GM19035 (cell line): Measurements from ENCODE around the gene RSAD2.

Experiments
- ATAC-seq: cut with Tn5 transposase; IDR thresholded peaks from one replicate; pipeline ENCODE4 v1.9.1; 2021; ENCODE audit not compliant: unreplicated experiment

The RSAD2 gene

DNA sequence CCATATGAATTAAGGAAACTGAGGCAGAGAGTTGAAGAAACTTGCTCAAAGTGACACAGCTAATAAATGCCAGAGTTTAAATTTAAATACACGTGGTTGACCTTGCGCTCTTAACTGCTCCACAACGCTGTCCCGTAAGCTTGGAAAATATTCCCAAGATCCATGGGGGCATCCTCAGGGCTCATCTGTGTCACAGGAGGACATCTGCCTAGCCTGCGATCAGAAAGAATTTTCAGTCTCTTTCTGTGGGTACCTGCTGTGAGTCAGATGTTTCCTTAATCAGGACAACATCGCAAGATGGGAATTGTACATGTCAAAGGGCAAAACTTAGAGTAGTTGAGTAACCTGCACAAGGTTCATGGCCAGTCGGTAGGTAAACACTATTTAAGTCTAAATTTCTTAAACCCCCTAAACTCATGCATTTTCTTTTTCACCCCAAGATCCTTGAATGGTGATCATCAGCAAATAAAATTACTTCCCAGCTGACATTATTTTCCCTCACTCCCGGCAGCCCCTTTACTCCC is 13.3 kb upstream of the RSAD2 start:
- ATAC-seq, result no peak

DNA sequence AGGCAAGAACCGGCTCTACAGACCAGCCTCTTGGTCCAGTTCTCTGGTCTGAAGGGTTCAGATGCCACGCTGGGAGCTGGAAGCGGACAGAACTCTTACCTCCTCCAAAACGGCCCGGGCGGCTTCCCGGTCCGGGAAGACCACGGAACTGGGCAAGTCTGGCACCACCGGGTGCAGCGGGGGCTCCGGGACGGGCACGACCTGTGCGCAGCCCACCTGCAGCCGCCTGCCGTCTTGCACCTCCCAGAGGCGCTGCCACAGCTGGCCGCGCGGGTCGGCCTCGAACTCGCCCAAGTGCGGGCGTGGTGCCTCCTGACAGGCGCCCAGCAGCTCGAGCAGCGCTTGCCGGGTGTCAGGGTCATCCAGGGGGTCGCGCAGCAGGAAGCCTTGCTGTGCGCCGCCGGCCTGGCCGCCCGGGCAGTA is 12.6 kb upstream of the RSAD2 start:
- ATAC-seq, result peak; percentile 24

DNA sequence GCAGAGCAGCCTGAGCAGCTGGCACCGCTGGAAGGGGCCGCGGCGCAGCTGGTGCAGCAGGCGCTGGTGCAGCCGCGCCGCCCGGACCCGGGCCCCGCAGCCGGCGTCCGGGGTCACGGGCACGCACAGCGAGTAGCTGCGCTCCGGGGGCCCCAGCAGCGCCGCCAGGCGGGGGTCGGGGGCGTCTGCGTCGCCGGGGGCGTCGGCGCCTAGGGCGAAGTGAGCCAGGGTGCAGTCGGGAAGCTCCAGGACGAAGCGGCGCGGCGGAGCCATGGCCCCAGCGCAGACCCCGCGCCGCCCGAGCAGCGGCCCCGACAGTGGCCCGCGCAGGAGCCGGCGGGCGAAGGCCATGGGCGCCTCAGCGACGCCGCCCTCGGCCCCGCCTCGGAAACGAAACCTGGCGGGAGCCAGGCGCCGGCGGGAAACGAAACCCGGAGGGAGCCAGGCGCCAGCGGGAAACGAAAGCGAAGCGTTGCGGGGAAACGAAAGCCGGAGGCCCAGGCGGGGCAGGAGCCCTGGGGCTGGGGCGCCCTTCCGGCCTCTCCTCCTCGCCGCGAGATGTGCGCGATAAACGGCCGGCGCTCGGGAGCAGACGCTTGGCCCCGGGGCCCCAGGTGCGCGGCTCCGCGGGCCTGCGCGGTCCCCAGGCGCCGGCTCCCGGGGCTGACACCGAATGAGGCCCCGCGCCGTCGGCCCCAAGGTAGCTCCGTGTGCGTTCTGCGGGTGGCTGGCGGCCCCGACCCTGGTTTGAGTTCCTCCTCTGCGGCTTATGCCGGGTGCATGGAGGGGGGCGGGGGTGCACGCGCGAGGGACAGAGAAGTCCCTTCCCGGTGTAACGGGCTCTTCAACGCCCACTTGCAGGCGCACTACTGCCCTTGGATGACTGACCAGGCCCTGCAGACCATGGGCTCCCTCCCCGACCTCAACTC is 12.0 kb upstream of the RSAD2 start, which contains the start of gene CMPK2:
CMPK2 (minus strand) TSS at position 562 of the 929 bp plus-strand sequence; CDS start at position 351, 211 bp downstream.
- ATAC-seq, result peak; percentile 80

DNA sequence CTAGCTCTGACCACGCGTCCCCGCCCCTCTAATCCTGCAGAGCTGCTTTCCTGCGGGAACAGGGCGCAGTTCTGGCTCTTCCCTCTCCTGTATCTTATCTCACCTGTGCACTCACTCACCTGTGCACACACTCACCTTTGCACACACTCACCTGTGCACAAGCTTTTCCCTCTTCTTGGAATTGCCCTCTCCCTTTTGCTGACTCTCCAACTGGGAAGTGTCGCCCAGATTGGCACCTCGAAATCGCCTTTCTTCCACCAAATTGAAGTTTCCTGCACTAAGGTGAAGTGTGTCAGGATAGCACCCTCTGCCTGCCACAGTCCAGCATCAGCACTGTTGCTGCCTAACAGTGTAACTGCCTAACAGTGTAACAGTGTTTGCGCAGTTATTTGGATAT is 11.3 kb upstream of the RSAD2 start:
- ATAC-seq, result peak; percentile 27

DNA sequence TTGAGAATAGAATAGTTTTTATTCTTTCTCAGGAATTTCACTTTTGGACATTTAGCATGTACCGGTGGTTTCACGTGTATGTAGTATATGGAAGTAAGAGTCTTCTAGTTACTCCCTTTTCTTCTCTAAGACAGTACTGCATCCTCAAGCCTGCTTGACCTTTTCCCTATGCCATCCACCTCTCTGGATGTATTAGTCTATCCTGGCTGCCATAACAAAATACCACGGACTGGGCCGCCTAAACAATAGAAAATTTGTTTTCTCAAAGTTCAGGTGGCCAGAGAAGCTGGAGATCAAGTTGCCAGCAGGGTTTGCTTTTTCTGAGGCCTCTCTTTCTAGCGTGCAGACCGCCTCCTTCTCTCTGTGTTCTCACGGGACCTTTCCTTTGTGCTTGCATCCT is 10.6 kb upstream of the RSAD2 start:
- no peak for ATAC-seq

DNA sequence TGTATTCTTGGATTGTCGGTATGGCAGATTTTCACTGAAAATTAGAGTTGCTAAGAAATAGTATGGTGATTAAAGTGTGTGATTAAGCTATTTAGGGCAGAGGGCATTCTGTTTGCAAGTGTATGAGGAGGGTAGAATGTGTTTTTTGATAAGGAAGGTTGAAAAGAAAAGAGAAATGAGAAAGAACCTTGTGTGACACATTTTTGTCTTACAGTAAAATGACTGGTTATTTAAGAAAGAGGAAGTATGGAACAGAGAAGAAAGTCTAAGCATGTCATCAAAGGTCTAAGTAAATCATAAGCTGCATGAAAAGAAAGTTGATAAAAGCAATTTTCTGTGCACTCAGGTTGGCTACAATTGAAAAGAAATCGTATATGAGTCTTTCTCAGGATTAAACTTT is 5.2 kb upstream of the RSAD2 start:
- no peak for ATAC-seq

DNA sequence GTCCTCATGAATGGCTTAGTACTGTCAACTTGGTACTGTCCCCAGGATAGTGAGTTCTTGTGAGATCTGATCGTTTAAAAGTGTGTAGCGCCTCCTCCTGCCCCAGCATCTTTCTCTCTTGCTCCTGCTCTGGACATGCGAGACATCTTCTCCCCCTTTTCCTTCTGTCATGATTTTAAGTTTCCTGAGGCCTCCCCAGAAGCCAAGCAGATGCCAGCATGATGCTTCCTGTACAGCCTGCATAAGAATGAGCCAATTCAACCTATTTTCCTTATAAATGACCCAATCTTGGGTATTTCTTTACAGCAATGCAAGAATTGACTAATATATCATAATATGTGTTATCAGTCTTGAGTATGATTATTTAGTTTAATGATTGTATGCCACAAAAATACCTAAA is 3.5 kb upstream of the RSAD2 start:
- ATAC-seq, result no peak

DNA sequence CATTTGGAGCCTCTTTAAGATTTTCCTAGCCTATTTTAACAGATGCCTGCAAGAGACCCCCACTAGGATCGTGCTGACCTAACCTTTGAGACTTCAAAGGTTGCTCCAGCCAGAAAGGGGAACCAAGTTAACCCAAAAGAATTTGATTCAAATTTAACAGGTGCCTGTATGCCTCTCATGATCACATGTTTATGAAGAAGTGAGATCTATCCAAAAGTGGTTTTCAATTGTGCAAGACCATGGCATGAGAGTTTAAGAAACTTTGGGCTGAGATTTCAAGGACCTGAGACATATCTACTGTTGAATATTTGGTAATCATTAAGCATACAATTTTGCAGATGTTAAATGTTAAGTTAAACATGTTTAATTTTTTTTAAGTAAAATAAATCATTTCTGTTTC is 1.3 kb upstream of the RSAD2 start:
- ATAC-seq, result no peak

DNA sequence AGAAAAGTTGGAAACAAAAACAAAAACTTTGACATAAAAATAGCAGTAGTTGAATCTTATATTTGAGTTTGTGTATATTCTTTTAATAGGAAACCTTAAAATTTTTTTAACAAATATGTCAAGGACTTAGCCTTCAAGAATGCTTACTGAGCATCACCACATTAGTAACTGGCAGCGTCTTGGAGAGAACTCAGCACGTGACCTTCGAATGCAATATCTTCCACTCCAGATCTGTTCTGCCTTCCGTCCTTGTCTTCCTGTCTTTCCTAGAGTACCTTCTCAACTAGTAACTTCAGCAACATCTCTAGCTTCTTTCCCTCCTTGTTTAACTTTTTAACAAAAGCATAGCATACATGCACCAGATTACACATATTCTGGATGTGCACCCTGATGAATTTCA is 972 bp downstream of the RSAD2 start:
- ATAC-seq, result no peak

DNA sequence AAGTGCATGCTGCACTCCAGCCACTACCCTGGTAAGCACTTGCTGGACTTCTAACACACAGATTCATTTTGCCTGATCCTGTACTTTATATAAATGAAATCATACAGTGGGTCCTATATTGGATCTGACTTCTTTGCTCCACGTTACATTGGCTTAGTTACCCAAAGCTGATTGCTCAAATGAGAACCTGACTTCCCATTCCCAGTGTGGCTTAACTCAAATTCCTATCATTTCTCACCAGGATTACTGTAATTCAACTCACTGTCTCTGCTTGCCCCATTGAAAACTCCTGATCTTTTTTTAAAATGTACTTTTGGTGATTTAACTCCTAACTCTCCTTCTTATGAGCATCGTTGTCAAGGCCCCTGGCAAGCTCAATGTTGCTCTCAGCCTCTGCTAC is 1.4 kb downstream of the RSAD2 start:
- no peak for ATAC-seq

DNA sequence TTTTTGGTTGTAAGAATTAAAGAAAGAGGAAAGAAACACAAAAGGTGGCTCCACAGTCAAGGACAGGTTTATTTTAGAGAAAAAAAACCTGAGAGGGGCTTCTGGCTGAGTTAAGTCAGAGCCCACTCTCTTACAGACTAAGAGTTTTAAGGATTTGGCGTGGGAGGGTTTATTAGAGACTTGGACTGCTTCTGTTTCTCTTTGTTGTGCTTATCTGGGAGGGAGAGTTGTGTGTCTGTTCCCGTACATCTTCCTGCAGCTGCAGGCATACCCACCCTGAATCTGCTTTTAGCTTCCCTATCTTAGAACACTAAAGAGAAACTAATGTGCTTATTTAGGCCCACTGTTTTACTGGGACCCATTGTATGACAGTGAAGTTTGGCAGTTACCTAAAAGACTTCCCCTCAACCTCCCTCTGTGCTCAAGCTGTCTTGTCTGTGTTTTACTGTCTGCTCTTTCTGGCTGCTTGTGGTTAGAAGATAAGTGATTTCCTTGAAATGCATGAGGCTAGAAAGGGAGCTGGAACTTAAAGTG is 2.7 kb downstream of the RSAD2 start:
- ATAC-seq, result no peak

DNA sequence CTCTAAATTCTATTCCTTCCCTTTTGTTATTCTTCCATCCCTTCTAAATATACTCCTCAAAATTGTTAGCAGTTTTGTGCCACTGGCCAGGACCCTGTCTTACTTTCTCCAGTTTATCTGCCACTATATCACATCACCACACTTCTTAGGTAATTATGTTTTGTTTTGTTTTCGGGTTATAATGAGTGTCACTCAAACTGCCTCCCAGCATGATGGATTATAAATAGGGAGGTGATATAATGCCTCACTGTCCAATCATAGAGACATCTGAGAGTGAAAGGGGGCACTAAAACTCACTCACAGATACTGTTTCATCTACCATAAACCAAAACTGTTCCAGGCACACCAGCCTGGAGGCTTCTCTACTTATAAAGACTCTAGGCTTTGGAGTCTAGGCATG is 3.5 kb downstream of the RSAD2 start:
- no peak for ATAC-seq

DNA sequence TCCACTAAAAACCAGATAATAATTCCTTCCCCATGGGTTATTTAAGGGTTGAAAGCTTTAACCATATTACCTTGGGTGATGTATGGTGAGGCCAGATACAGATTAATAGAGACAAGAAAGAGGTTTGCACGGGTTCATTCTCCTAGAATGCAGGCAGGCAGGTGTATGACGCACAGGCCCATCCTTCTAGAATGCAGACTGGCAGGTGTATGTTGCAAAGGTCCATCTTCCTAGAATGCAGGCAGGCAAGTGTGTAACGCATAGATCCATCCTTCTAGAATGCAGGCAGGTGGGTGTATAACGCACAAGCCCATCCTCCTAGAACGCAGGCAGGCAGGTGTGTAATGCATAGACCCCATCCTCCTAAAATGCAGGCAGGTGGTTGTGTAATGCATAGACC is 3.9 kb downstream of the RSAD2 start:
- no peak for ATAC-seq

DNA sequence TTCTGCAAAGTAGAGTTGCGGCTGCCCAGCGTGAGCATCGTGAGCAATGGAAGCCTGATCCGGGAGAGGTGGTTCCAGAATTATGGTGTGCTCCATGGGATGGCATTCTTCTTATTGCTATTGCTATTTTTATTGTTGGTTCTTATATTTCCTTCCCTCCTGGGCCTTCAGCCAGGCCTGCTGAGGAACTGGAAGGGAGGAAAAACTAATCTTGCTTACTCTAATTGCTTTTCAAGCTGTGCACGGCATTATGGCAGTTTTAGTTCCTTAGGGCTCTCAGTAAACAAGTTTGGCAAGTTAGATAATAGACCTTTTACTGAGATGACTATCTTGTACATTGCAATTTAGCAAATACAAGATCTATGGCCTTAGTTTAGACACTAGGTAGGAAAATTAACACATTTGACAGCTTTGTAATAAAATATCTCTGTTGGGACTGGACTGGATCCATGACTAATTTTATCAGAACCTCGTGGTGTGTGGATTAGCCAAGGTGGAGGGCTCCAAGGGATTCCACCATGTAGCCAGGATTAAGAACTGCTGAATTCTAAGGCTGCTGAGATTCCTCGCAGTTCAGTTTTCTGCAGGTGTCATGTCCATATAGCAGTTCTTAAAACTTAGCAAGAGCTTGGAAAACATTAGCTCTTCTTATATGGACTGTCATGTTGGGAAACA is 6.0 kb downstream of the RSAD2 start:
- no peak for ATAC-seq

DNA sequence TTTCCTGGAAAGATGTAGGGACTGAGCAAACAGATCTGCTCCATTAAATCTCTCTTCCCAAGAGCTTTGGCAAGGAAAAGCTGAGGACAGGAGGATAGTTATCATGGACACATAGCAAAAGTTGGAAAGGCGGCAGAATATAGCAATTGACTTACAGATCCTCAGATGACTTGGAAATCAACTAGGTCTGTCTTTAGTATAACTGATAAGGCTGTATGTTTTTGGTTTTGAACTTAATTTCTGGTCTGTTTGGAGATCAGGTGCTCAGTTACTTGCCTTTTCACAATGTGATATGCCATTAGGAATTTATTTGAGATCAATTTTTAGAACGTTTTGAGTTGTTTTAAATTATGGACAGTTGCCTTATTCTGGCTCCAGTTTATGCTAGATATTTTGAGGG is 8.0 kb downstream of the RSAD2 start:
- no peak for ATAC-seq

DNA sequence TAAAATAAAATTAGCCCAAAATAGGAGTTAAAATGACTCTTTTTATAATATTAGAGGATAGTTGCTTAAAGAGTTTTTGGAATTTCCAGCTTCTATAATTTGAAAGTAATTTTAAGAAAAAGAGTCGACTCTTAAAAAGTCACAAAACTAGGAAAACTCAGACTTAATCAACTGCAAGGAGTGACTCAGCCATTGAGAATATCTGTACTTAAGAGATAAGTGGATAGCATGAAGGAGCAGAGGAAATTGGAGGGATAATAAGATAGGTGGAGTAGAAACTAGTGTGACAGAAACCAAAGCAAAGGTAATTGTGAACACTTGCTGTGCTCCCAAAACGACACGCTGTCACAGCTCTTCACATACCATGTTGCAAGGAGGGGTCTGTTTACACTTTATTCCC is 8.4 kb downstream of the RSAD2 start:
- ATAC-seq, result no peak

DNA sequence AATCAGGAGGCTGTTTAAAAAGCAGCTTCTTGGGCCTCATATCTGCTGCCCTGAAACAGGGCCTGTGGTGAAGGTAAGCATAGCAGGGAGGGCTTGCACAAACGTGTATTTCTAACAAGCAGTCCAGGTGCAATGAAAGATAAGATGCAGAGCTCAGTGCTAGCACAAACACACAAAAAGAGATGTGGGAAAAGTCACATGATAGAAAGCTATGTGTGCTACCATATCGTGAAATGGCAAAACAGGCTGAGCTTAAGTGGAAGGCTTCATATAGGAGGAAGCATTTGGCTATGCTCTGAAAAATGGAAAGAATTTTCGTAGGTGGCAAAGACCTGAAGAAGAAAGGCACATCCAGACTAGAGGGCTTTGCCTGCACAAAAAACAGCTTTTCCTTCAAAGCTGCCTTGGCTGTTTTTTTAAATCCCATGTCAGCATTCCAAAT is 10.2 kb downstream of the RSAD2 start:
- ATAC-seq, result no peak

DNA sequence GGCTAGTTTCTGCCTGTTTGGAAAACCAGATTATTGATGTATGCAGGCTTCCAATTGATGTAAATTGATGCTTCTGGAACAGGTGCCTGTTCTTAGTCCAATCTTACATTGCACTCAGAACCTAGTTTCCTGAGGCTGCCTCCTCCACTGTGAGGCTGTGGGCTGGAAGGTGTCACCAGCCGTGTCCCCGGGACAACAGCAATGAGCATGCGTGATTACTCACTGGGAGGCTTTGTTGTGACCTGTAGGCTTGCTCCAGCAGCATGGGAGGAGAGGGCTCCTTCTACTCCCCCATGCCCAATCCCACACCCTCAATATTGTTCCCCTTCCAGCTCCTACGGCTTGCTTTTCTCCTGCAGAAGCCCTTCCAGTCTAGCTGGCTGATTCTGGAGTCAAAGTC is 11.1 kb downstream of the RSAD2 start:
- no peak for ATAC-seq

DNA sequence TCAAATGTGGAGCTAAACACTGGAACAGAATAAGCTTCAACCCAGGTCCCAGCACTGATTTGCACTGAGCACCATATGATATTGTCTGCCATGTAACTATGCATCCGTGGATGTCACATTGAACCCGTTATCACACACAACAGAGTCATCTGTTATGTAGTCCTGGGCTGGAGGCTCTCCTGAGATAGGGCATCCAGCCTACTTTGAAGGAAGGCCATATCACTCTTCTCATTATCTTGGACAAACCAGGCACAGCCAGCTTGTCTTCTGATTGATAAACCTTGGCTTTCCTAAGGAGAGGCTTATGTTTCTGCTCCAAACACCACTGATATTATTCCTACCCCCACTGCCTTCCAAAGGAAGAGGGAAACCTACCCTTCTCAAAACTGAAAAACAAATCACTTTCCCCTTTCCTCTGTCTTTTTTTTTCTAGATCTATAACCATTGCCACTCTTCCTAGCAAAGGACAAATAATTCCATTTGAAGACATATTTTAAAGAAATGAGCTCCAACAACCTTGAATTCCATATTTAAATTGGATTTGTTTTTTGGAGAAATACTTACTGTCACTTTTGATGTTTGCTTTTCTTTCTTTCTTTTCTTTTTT is 16.4 kb downstream of the RSAD2 start:
- no peak for ATAC-seq

DNA sequence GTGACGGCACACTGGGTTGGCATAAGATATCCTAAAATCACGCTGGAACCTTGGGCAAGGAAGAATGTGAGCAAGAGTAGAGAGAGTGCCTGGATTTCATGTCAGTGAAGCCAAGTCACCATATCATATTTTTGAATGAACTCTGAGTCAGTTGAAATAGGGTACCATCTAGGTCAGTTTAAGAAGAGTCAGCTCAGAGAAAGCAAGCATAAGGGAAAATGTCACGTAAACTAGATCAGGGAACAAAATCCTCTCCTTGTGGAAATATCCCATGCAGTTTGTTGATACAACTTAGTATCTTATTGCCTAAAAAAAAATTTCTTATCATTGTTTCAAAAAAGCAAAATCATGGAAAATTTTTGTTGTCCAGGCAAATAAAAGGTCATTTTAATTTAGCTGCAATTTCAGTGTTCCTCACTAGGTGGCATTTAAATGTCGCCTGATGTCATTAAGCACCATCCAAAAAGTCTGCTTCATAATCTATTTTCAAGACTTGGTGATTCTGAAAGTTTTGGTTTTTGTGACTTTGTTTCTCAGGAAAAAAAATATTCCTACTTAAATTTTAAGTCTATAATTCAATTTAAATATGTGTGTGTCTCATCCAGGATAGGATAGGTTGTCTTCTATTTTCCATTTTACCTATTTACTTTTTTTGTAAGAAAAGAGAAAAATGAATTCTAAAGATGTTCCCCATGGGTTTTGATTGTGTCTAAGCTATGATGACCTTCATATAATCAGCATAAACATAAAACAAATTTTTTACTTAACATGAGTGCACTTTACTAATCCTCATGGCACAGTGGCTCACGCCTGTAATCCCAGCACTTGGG is 19.6 kb downstream of the RSAD2 start:
- no peak for ATAC-seq
